ENCODE results near the gene YAP1.

- no peak for TF ChIP-seq CTCF (conservative IDR thresholded peaks at IDR 0.05; ENCODE audit: low read depth, low read length)
- no peak for TF ChIP-seq EZH2 (IDR thresholded peaks at IDR 0.05; ENCODE audit: borderline replicate concordance, low read depth, low read length, poor library complexity, severe bottlenecking)
These were observed 115.7 kb downstream of the YAP1 start for GRCh38 chr11:102225689-102226568.
